8988T (cell line): ENCODE measurements around the gene NBEA.

ENCODE experiments used
- DNase-seq: peaks from one replicate; pipeline ENCODE4 v3.0.0; 2011

NBEA gene

GRCh38 chr13:35687336-35687735 lies 745.3 kb downstream of the NBEA start:
- DNase-seq: no peak

GRCh38 chr13:35690581-35691207 lies 748.6 kb downstream of the NBEA start:
- no peak for DNase-seq

GRCh38 chr13:35693134-35693784 lies 751.2 kb downstream of the NBEA start:
- DNase-seq: no peak

- no peak for DNase-seq
Observed at GRCh38 chr13:35694031-35694430, 752.0 kb downstream of the NBEA start.

- DNase-seq: no peak
Observed at GRCh38 chr13:35694549-35695447, 752.7 kb downstream of the NBEA start.

- no peak for DNase-seq
Observed at GRCh38 chr13:35695448-35695770, 753.3 kb downstream of the NBEA start.

- DNase-seq: no peak
Observed at GRCh38 chr13:35697186-35697730, 755.2 kb downstream of the NBEA start.

- DNase-seq: no peak
Observed at GRCh38 chr13:35698911-35699576, 757.0 kb downstream of the NBEA start.

GRCh38 chr13:35699825-35700510 lies 757.9 kb downstream of the NBEA start:
- no peak for DNase-seq

- DNase-seq: no peak
Observed at GRCh38 chr13:35700671-35701070, 758.6 kb downstream of the NBEA start.

- DNase-seq: no peak
Observed at GRCh38 chr13:35702316-35702715, 760.2 kb downstream of the NBEA start.

- no peak for DNase-seq
Observed at GRCh38 chr13:35703061-35703460, 761.0 kb downstream of the NBEA start.

- DNase-seq: no peak
Observed at GRCh38 chr13:35704331-35704730, 762.3 kb downstream of the NBEA start.

- no peak for DNase-seq
Observed at GRCh38 chr13:35706281-35706680, 764.2 kb downstream of the NBEA start.

GRCh38 chr13:35706721-35707120 lies 764.7 kb downstream of the NBEA start:
- DNase-seq: no peak

GRCh38 chr13:35711909-35712308 lies 769.8 kb downstream of the NBEA start:
- DNase-seq: no peak

GRCh38 chr13:35712907-35713761 lies 771.1 kb downstream of the NBEA start:
- DNase-seq: no peak

- DNase-seq: no peak
Observed at GRCh38 chr13:35714121-35714520, 772.1 kb downstream of the NBEA start.

- DNase-seq: no peak
Observed at GRCh38 chr13:35714588-35715377, 772.7 kb downstream of the NBEA start.

- DNase-seq: no peak
Observed at GRCh38 chr13:35716186-35716585, 774.1 kb downstream of the NBEA start.

- no peak for DNase-seq
Observed at GRCh38 chr13:35716729-35717128, 774.7 kb downstream of the NBEA start.
